Measurements from ENCODE around the gene RFNG. TPM values are rescaled to one million over a fixed set of nuclear protein-coding genes. Genes with fewer than 3 reads are reported as not detected.

The RFNG gene
- total and polyA plus RNA-seq, 2 of the 13 experiments (the other 11 are each of a cell fraction or from before 2014, with no cell fraction given) = 61.4 to 64.0 TPM

- no peak for TF ChIP-seq PRPF4 (IDR thresholded peaks at IDR 0.05; ENCODE audit: low read depth, low read length, poor library complexity, severe bottlenecking)
- TF ChIP-seq, protein P1, sequence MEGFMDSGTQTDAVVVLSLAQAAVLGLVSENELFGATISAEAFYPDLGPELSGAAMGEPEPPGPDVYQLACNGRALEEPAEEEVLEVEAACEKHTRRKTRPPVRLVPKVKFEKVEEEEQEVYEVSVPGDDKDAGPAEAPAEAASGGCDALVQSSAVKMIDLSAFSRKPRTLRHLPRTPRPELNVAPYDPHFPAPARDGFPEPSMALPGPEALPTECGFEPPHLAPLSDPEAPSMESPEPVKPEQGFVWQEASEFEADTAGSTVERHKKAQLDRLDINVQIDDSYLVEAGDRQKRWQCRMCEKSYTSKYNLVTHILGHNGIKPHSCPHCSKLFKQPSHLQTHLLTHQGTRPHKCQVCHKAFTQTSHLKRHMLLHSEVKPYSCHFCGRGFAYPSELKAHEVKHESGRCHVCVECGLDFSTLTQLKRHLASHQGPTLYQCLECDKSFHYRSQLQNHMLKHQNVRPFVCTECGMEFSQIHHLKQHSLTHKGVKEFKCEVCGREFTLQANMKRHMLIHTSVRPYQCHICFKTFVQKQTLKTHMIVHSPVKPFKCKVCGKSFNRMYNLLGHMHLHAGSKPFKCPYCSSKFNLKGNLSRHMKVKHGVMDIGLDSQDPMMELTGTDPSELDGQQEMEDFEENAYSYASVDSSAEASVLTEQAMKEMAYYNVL (CRISPR knock-in tag; IDR thresholded peaks at IDR 0.05; ENCODE audit: borderline replicate concordance) = peak; percentile 59; the same call in 1 of the 2 replicates
- TF ChIP-seq STAG1 (CRISPR knock-in tag; IDR thresholded peaks at IDR 0.05) = peak; percentile 68
- TF ChIP-seq ZBTB7A (CRISPR knock-in tag; IDR thresholded peaks at IDR 0.05) = no peak; the same call in none of the 2 replicates
- TF ChIP-seq, protein P2, sequence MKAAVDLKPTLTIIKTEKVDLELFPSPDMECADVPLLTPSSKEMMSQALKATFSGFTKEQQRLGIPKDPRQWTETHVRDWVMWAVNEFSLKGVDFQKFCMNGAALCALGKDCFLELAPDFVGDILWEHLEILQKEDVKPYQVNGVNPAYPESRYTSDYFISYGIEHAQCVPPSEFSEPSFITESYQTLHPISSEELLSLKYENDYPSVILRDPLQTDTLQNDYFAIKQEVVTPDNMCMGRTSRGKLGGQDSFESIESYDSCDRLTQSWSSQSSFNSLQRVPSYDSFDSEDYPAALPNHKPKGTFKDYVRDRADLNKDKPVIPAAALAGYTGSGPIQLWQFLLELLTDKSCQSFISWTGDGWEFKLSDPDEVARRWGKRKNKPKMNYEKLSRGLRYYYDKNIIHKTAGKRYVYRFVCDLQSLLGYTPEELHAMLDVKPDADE (CRISPR knock-in tag; IDR thresholded peaks at IDR 0.05) = no peak
- TF ChIP-seq ZNF816 (CRISPR knock-in tag; IDR thresholded peaks at IDR 0.05; ENCODE audit: borderline replicate concordance) = peak; percentile 92; the same call in 1 of the 2 replicates
- no peak for TF ChIP-seq HMG20B (CRISPR knock-in tag; conservative IDR thresholded peaks at IDR 0.05)
- peak; percentile 68; the same call in 1 of the 2 replicates for TF ChIP-seq NFKBIZ (CRISPR knock-in tag; IDR thresholded peaks at IDR 0.05)
- TF ChIP-seq RCOR2 (CRISPR knock-in tag; IDR thresholded peaks at IDR 0.05) = no peak
- TF ChIP-seq, protein P3, sequence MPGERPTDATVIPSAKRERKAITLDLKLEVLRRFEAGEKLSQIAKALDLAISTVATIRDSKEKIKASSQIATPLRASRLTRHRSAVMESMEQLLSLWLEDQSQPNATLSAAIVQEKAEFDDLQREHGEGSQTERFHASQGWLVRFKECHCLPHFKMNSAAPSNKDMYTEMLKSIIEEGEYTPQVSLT (CRISPR knock-in tag; IDR thresholded peaks at IDR 0.05; ENCODE audit: borderline replicate concordance, low read depth) = no peak; the same call in 1 of the 2 replicates
- no peak for TF ChIP-seq ZFP36 (IDR thresholded peaks at IDR 0.05; ENCODE audit: borderline replicate concordance, low read depth, low read length, partially characterized antibody)
- peak; percentile 81 for TF ChIP-seq POGZ (CRISPR knock-in tag; IDR thresholded peaks at IDR 0.05)
- TF ChIP-seq BCLAF1 (IDR thresholded peaks at IDR 0.05) = no peak
- peak; percentile 82; the same call in 1 of the 2 replicates for TF ChIP-seq ESRRA (CRISPR knock-in tag; IDR thresholded peaks at IDR 0.05; ENCODE audit: low read depth)
- TF ChIP-seq RBAK (CRISPR knock-in tag; IDR thresholded peaks at IDR 0.05) = no peak
- TF ChIP-seq ZNF530 (CRISPR knock-in tag; IDR thresholded peaks at IDR 0.05; ENCODE audit: low read depth) = no peak
- TF ChIP-seq ZNF512 (CRISPR knock-in tag; IDR thresholded peaks at IDR 0.05) = 0 out of 2 replicates have a peak, but pooled peaks have one; percentile 32
- peak; percentile 97 for TF ChIP-seq SALL2 (CRISPR knock-in tag; IDR thresholded peaks at IDR 0.05)
- TF ChIP-seq HNRNPK (IDR thresholded peaks at IDR 0.05; ENCODE audit: low read depth, low read length, poor library complexity, severe bottlenecking) = peak; percentile 74
- TF ChIP-seq PPARG (CRISPR knock-in tag; conservative IDR thresholded peaks at IDR 0.05) = peak; percentile 52; the same call in 1 of the 2 replicates
- peak; percentile 61; the same call in 1 of the 2 replicates for TF ChIP-seq ZNF782 (CRISPR knock-in tag; IDR thresholded peaks at IDR 0.05; ENCODE audit: borderline replicate concordance)
Measured at GRCh38 chr17:82037092-82037888, 14.3 kb downstream of the RFNG start, which contains the start of gene DCXR (continued).
